Measurements from ENCODE around the gene STPG1.

Gene STPG1

GRCh38 chr1:24311741-24312140 lies 101.8 kb downstream of the STPG1 start:
- no peak for DNase-seq

GRCh38 chr1:24311234-24311633 lies 102.3 kb downstream of the STPG1 start:
- no peak for DNase-seq

- DNase-seq = no peak
Observed at GRCh38 chr1:24309762-24310485, 103.7 kb downstream of the STPG1 start.

- no peak for DNase-seq
Observed at GRCh38 chr1:24308365-24309015, 105.1 kb downstream of the STPG1 start.

All from T1000 (cell line).